ENCODE results near the gene RNU6-7. TPM values are rescaled to one million over a fixed set of nuclear protein-coding genes. Genes with fewer than 3 reads are reported as not detected.
A peak's percentile ranks its signal among the peaks of the same experiment; 100 is the strongest.

The RNU6-7 gene
- polyA plus RNA-seq, 1 donor from 2014 or later: not detected

DNA sequence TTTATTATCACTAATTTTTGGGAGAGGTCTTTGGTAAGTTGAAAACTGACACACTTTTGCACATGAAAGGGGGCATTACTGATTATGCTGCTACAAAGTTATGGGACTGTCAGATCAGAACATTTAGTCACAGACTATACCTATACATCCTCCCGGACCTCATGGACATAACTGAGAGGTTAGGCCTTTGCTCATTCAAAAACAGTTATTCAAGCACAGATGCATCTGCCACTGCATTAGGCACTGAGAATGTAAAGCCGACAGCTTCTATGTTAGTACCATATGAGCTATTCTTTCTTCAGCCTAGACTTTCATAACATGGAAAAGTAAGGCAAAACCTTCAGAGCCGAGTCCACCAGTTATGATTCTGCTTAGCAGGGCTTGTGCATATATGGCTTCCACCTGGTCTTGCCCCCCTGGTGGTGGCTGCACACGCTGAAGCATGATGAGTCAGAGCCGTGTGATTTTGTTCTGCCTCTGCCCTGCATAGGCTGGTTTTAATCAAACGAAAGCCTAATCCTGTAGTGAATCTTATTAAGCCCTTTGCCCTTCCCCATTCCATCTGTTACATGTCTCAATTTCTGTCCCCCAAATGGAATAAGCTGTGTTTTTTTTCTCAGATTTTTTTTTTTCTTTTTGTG is 23.0 kb downstream of the RNU6-7 start:
- no peak overlapping the region for H3K4me3 Mint-ChIP-seq
- no peaks in the 10 kb centered on the region for H3K36me3 Mint-ChIP-seq
- H3K27me3 Mint-ChIP-seq: no peaks in the 10 kb centered on the region
- no peaks in the 10 kb centered on the region for H3K4me1 Mint-ChIP-seq
- no peaks in the 10 kb centered on the region for H3K9me3 Mint-ChIP-seq
- no peak overlapping the region for H3K27ac Mint-ChIP-seq

GRCh38 chr14:32225378-32225920 is 23.6 kb downstream of the RNU6-7 start:
- Mint-ChIP-seq H3K36me3 (no peaks in the 10 kb centered on the region), H3K4me3 (no peak overlapping the region), H3K9me3 (no peaks in the 10 kb centered on the region), H3K4me1 (no peaks in the 10 kb centered on the region), H3K27ac (no peak overlapping the region), H3K27me3 (no peaks in the 10 kb centered on the region)

GRCh38 chr14:32226056-32226455 is 24.2 kb downstream of the RNU6-7 start:
- Mint-ChIP-seq H3K9me3 (no peaks in the 10 kb centered on the region), H3K27ac (no peak overlapping the region), H3K27me3 (no peaks in the 10 kb centered on the region), H3K36me3 (no peaks in the 10 kb centered on the region), H3K4me3 (no peak overlapping the region), H3K4me1 (no peaks in the 10 kb centered on the region)

DNA sequence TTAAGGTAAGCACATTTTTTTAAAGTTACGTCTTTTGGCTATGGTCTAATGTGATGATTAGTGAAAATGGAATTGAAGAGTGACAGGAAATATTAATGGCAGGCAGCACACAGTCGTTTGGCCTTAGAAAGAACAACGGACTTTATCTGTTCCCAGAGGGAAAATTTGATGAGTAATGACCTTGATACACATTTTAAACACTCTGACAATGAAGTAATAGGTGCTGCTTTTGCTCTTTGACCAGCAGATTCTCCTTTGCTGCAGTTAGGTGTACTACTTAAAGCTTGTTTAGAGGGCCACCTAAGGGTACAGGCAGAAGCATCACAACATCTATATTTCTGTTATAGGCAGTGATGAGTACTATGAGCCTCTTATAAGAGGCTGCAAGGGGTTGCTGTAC is 28.3 kb downstream of the RNU6-7 start:
- Mint-ChIP-seq H3K27me3 (no peaks in the 10 kb centered on the region), H3K4me3 (no peak overlapping the region), H3K27ac (no peak overlapping the region), H3K9me3 (no peaks in the 10 kb centered on the region), H3K36me3 (no peaks in the 10 kb centered on the region), H3K4me1 (peaks cover 0 to 2% (median 0%) of the 10 kb centered on the region in 3 donors)

- H3K27me3 Mint-ChIP-seq: no peaks in the 10 kb centered on the region
- peaks cover 0 to 2% (median 0%) of the 10 kb centered on the region in 3 donors for H3K4me1 Mint-ChIP-seq
- no peak overlapping the region for H3K27ac Mint-ChIP-seq
- H3K9me3 Mint-ChIP-seq: no peaks in the 10 kb centered on the region
- H3K36me3 Mint-ChIP-seq: no peaks in the 10 kb centered on the region
- H3K4me3 Mint-ChIP-seq: no peak overlapping the region
Measured at GRCh38 chr14:32230695-32231280, 28.9 kb downstream of the RNU6-7 start.

DNA sequence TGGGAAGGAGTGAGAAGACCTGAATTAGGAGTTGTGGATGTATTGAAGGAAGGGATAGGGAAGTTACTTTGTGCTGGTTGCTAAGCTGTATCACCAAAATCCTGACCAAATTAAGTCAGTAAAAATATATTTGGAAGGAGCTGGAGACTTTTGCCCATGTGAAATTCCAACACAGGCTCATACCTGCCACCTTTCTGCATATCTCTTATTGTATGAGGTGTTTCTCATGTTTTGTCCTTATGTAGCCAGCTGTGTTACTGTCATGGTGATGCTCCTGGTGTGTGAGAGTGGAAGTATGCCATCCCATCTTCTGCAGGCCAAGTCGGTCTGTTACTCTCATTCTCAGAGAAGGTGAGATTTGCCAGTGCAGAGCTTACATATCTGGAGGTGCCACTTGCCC is 30.6 kb downstream of the RNU6-7 start:
- Mint-ChIP-seq H3K36me3 (no peaks in the 10 kb centered on the region), H3K4me3 (no peak overlapping the region), H3K27ac (peak overlapping the region in 1 of 3 donors; percentile 1), H3K27me3 (no peaks in the 10 kb centered on the region), H3K9me3 (no peaks in the 10 kb centered on the region), H3K4me1 (peaks cover 0 to 2% (median 0%) of the 10 kb centered on the region in 3 donors)

DNA sequence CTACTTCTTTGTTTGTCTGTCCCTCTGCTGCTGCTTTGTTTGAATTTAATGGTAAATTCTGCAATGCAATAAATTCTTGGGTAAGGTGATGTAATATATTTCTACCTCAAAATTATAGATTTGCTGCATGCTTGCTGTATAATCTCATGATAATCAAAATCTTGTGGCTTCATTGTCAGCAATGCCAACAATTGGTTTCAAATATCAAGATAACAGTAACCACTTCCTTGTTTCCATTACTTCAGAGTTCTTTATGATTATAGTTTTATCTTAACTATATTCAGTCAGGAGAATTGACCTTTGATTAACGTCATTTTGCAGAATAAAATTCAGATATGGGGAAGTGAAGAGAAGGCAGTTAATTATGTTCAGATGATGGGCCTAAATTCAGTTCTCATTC is 31.4 kb downstream of the RNU6-7 start:
- Mint-ChIP-seq H3K27me3 (no peaks in the 10 kb centered on the region), H3K9me3 (no peaks in the 10 kb centered on the region), H3K36me3 (no peaks in the 10 kb centered on the region), H3K27ac (no peak overlapping the region), H3K4me3 (no peak overlapping the region), H3K4me1 (peaks cover 0 to 2% (median 0%) of the 10 kb centered on the region in 3 donors)

DNA sequence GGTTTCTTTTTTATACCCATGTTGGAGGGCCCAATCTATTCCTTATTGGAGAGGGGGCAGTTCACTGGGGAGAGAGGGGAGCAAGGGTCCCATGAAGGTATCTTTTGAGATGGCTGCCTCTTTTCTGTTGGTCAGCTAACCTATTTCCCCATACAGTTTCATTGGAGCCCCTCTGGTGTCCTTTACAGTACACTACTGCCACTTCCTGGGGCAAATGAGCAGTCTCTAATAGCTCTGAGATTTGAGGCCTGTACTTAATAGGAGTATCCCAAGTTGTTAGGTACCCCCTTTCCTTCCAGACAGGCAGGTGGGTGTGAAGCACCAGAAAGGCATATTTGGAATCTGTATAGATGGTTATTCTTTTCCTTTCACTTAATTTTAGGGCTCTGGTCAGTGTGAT is 42.6 kb downstream of the RNU6-7 start:
- Mint-ChIP-seq H3K27ac (no peak overlapping the region), H3K9me3 (no peaks in the 10 kb centered on the region)

DNA sequence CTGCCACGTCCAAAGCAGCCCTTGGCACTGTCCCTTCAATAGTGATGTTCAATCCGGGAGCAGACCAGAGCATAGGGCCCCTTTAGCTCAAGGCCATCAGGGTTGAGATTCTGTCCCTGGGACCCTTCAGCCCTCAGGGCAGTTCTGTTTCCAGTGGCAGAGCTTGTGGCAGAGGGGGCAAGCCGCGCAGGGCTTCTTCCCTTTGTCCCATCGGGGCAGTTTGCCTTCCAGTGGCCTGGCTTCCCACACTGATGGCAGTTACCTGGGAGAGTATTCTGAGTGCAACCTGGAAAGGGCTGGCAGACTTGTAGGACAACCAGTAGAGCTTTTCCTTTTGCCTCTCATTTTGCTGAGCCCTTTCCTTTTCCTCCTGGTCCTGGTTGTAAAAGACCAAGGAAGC is 44.9 kb downstream of the RNU6-7 start:
- Mint-ChIP-seq H3K36me3 (no peaks in the 10 kb centered on the region), H3K4me3 (no peak overlapping the region)

More for the DNA sequence above, 42.6 kb downstream of the RNU6-7 start:
- Mint-ChIP-seq H3K36me3 (no peaks in the 10 kb centered on the region), H3K4me1 (no peaks in the 10 kb centered on the region), H3K4me3 (no peak overlapping the region), H3K27me3 (peaks cover 2% of the 10 kb centered on the region)

DNA sequence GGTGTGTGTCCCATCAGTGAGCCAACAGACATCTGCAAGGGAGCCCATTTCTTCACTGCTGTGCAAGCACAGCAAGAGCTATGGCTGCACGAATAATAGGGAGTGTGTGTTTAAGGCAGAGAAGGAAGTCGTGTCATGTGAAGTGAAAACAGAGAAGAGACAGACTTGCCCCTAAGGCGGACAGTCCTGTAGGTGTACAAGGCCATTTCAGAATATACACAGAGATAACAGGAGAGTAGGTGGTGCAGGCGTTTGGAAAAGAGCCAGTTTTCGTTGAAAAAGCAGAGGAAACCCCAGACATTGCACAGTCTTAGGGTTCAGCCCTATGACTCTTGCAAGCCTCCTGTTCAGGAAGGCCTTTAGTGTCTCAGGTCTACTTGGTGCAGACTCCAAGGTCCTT is 47.5 kb downstream of the RNU6-7 start:
- no peak overlapping the region for H3K27ac Mint-ChIP-seq
- H3K9me3 Mint-ChIP-seq: no peaks in the 10 kb centered on the region
- no peaks in the 10 kb centered on the region for H3K36me3 Mint-ChIP-seq
- H3K4me1 Mint-ChIP-seq: no peaks in the 10 kb centered on the region
- H3K27me3 Mint-ChIP-seq: no peaks in the 10 kb centered on the region
- H3K4me3 Mint-ChIP-seq: peak overlapping the region in 1 of 4 donors; percentile 11

More for the DNA sequence above, 44.9 kb downstream of the RNU6-7 start:
- H3K9me3 Mint-ChIP-seq: no peaks in the 10 kb centered on the region
- no peak overlapping the region for H3K27ac Mint-ChIP-seq
- no peaks in the 10 kb centered on the region for H3K4me1 Mint-ChIP-seq
- H3K27me3 Mint-ChIP-seq: peaks cover 2% of the 10 kb centered on the region

GRCh38 chr14:32249780-32250179 is 47.9 kb downstream of the RNU6-7 start:
- no peak overlapping the region for H3K4me3 Mint-ChIP-seq
- no peaks in the 10 kb centered on the region for H3K9me3 Mint-ChIP-seq
- H3K27ac Mint-ChIP-seq: no peak overlapping the region
- H3K27me3 Mint-ChIP-seq: no peaks in the 10 kb centered on the region
- no peaks in the 10 kb centered on the region for H3K36me3 Mint-ChIP-seq
- H3K4me1 Mint-ChIP-seq: no peaks in the 10 kb centered on the region

- no peaks in the 10 kb centered on the region for H3K9me3 Mint-ChIP-seq
- no peaks in the 10 kb centered on the region for H3K4me1 Mint-ChIP-seq
- H3K27ac Mint-ChIP-seq: no peak overlapping the region
- H3K36me3 Mint-ChIP-seq: no peaks in the 10 kb centered on the region
- no peak overlapping the region for H3K4me3 Mint-ChIP-seq
- no peaks in the 10 kb centered on the region for H3K27me3 Mint-ChIP-seq
Measured at GRCh38 chr14:32250681-32251080, 48.8 kb downstream of the RNU6-7 start.

DNA sequence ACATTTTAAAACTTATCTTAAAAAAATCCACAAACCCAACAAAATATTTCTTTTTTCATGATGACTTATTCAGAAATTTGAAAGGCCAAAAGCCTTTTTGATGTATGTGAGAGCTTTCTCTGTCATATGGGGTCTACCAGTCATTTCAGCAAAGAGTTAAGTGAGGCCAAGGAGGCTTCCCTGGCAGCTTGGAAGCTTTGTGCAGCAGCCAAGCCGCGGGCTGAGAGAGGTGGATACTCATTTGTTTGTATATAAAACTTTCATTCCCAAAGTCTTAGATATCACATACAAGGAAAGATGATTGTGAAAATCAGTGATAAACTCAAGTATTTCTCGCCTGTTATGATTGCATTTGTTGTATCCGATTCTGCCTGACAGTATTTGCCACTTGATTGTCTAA is 49.7 kb downstream of the RNU6-7 start:
- H3K36me3 Mint-ChIP-seq: no peaks in the 10 kb centered on the region
- H3K27me3 Mint-ChIP-seq: no peaks in the 10 kb centered on the region
- no peak overlapping the region for H3K4me3 Mint-ChIP-seq
- H3K27ac Mint-ChIP-seq: no peak overlapping the region
- H3K9me3 Mint-ChIP-seq: no peaks in the 10 kb centered on the region
- no peaks in the 10 kb centered on the region for H3K4me1 Mint-ChIP-seq
